Spleen (tissue), 7 donors: Measurements from ENCODE around the gene LRRC58.

Experiments used
- POLR2A ChIP-seq, 3 donors: fragments of 450-650 bp; IDR thresholded peaks; one replicate each; pipeline ENCODE4 v1.5.1; 2017; ENCODE audit warnings: antibody characterized with exemption in 3 of 3, mild to moderate bottlenecking in 1 of 3
- TF ChIP-seq, protein P1 (sequence below), 11 experiments: fragments of 200-600 bp in 7 of 11; fragments of 450-650 bp in 4 of 11; sonication (generic) in 4 of 11; IDR thresholded peaks in 8 of 11; conservative IDR thresholded peaks in 3 of 11; 1 replicate in 7 of 11; 2 replicates in 4 of 11; pipeline versions ENCODE4 v1.4.0 to v1.8.0; 2016 to 2021; ENCODE audit warnings: antibody characterized with exemption in 11 of 11, inconsistent platforms in 4 of 11, mild to moderate bottlenecking in 1 of 11
- donor health status: DM: no; HTN: no; CAD: no; lungs with moderate emphysema.
- donor health status: DM: no; HTN: no; CAD: no.
- donor health status: DM: no; HTN: no; CAD: no.

GRCh38 chr3:120280566-120280965, 68.6 kb downstream of the LRRC58 start:
- no peak for TF ChIP-seq POLR2A (IDR thresholded peaks at IDR 0.05)
- TF ChIP-seq, protein P1, sequence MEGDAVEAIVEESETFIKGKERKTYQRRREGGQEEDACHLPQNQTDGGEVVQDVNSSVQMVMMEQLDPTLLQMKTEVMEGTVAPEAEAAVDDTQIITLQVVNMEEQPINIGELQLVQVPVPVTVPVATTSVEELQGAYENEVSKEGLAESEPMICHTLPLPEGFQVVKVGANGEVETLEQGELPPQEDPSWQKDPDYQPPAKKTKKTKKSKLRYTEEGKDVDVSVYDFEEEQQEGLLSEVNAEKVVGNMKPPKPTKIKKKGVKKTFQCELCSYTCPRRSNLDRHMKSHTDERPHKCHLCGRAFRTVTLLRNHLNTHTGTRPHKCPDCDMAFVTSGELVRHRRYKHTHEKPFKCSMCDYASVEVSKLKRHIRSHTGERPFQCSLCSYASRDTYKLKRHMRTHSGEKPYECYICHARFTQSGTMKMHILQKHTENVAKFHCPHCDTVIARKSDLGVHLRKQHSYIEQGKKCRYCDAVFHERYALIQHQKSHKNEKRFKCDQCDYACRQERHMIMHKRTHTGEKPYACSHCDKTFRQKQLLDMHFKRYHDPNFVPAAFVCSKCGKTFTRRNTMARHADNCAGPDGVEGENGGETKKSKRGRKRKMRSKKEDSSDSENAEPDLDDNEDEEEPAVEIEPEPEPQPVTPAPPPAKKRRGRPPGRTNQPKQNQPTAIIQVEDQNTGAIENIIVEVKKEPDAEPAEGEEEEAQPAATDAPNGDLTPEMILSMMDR (IDR thresholded peaks at IDR 0.05 in 8 of 11, conservative IDR thresholded peaks at IDR 0.05 in 3 of 11), result no peak
